Spleen (tissue), 11 donors: ENCODE data around the gene FHIT. TPM values are rescaled to one million over a fixed set of nuclear protein-coding genes. Genes with fewer than 3 reads are reported as not detected.

Experiments
- DNase-seq: peaks from one replicate; pipeline ENCODE4 v3.0.0-alpha.2; 2020
- H3K27ac ChIP-seq, 8 donors: fragments of 200-600 bp; sonication (generic) in 7 of 8; 1 replicate in 4 of 8; 2 replicates in 4 of 8; pipeline versions ENCODE4 v1.5.0 to v1.8.0; 2016 to 2021; ENCODE audit warnings: inconsistent platforms in 4 of 8, mild to moderate bottlenecking in 4 of 8, moderate library complexity in 1 of 8
- H3K27me3 ChIP-seq, 7 donors: fragments of 200-600 bp; sonication (generic) in 6 of 7; replicated peaks in 1 of 7; 1 replicate in 4 of 7; 2 replicates in 3 of 7; pipeline versions ENCODE4 v1.5.0 to v1.8.0; 2016 to 2021; ENCODE audit warnings: inconsistent platforms in 3 of 7, mild to moderate bottlenecking in 1 of 7
- H3K36me3 ChIP-seq, 6 donors: fragments of 200-600 bp; sonication (generic) in 5 of 6; 1 replicate in 4 of 6; 2 replicates in 2 of 6; pipeline versions ENCODE4 v1.5.0 to v1.8.0; 2016 to 2021; ENCODE audit warnings: inconsistent platforms in 2 of 6
- H3K4me1 ChIP-seq, 6 donors: fragments of 200-600 bp; sonication (generic) in 5 of 6; 1 replicate in 3 of 6; 2 replicates in 3 of 6; pipeline versions ENCODE4 v1.5.0 to v1.8.0; 2016 to 2021; ENCODE audit warnings: inconsistent platforms in 3 of 6
- H3K4me3 ChIP-seq, 8 donors: fragments of 200-600 bp; sonication (generic) in 7 of 8; 1 replicate in 4 of 8; 2 replicates in 4 of 8; pipeline versions ENCODE4 v1.5.0 to v1.8.0; 2016 to 2021; ENCODE audit warnings: inconsistent platforms in 4 of 8, mild to moderate bottlenecking in 4 of 8, moderate library complexity in 2 of 8
- H3K9me3 ChIP-seq, 8 donors: fragments of 200-600 bp; sonication (generic) in 7 of 8; 1 replicate in 4 of 8; 2 replicates in 4 of 8; pipeline versions ENCODE4 v1.5.0 to v1.8.0; 2016 to 2021; ENCODE audit warnings: inconsistent platforms in 4 of 8
- CTCF ChIP-seq, 11 experiments: fragments of 200-600 bp in 7 of 11; fragments of 450-650 bp in 4 of 11; sonication (generic) in 4 of 11; IDR thresholded peaks in 8 of 11; conservative IDR thresholded peaks in 3 of 11; 1 replicate in 7 of 11; 2 replicates in 4 of 11; pipeline versions ENCODE4 v1.4.0 to v1.8.0; 2016 to 2021; ENCODE audit warnings: antibody characterized with exemption in 11 of 11, inconsistent platforms in 4 of 11, mild to moderate bottlenecking in 1 of 11
- POLR2A ChIP-seq, 3 donors: fragments of 450-650 bp; IDR thresholded peaks; one replicate each; pipeline ENCODE4 v1.5.1; 2017; ENCODE audit warnings: antibody characterized with exemption in 3 of 3, mild to moderate bottlenecking in 1 of 3
- POLR2AphosphoS5 ChIP-seq, 3 donors: sonication (generic); formaldehyde crosslinking; IDR thresholded peaks; one replicate each; pipeline ENCODE4 v1.5.1; 2017; ENCODE audit warnings: antibody characterized with exemption in 3 of 3
- WGBS, 5 donors: extraction: QIAGEN DNeasy Blood & Tissue Kit in 3 of 5; methylation state at CpG; one replicate each; pipeline versions ENCODE4 v1.1.5 to v1.1.7; 2013 to 2018; 5-methylcytosine and 5-hydroxymethylcytosine counted together
- intact Hi-C: fragments of 100-400 bp; cut with DNase I; formaldehyde crosslinking; loops from one replicate; pipeline ENCODE4 v1.15.0; 2023; ENCODE audit warnings: low total_unique reads
- polyA plus RNA-seq, 3 donors: library from polyadenylated mRNA; stranded (reverse); fragments of 200-250 nt; gene quantifications; one replicate each; pipeline ENCODE4 v1.2.1, GENCODE V29; 2013
- total RNA-seq, 7 donors: library from RNA; depleted of rRNA in 3 of 7; stranded (reverse); fragments of >200 nt in 3 of 7; fragmentation: NEBNext Ultra II Directional in 4 of 7; extraction: Animal tissue kit (Norgen Biotek cat#: 25700) in 4 of 7; gene quantifications; one replicate each; pipeline versions ENCODE4 v1.1.0 to v1.2.1, GENCODE V29; 2016 to 2021
- donor health status: healthy with polysubstance abuse.
- donor health status: DM: no; HTN: no; CAD: no; lungs with moderate emphysema.
- donor health status: DM: no; HTN: no; CAD: no.
- donor health status: Bipolar disorder and iron deficiency.
- donor health status: healthy.
- donor health status: DM: no; HTN: no; CAD: no.
- donor health status: DM: yes; HTN: yes; CAD: no.

Gene FHIT
- total and polyA plus RNA-seq, 10 donors = 4.1 to 23.1 (median 12.2) TPM

DNA sequence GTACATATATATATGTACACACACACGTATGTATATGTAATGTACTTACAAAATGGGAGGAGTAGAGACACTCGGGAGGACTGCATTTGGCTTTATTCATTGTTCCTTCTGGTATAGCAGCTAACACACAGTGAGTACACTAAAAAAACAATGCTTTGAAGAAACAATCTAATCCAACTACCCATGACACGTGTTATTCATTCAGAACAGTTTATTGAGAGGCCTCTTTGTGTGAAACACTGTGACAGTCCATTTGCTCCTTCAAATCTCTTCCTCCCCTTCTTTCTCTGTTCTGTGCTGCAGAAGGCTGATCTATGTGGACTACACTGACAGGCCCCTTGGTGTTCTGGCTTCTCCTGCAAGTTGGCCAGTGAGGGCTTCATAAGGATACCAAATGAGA is 1125.6 kb downstream of the FHIT start:
- WGBS, 5 donors = 82 to 98% (median 87%) methylated on average over 3 of the region's 3 CpGs
- no peaks in the 10 kb centered on the region for H3K36me3 ChIP-seq
- TF ChIP-seq POLR2AphosphoS5 (IDR thresholded peaks at IDR 0.05) (no peak), CTCF (IDR thresholded peaks at IDR 0.05 in 8 of 11, conservative IDR thresholded peaks at IDR 0.05 in 3 of 11) (no peak), POLR2A (IDR thresholded peaks at IDR 0.05) (no peak)
- H3K27me3 ChIP-seq = no peaks in the 10 kb centered on the region
- H3K4me3 ChIP-seq = no peak overlapping the region
- intact Hi-C loops = no loop called here
- H3K4me1 ChIP-seq = no peaks in the 10 kb centered on the region
- DNase-seq = no peak
- no peak overlapping the region for H3K27ac ChIP-seq
- H3K9me3 ChIP-seq = no peaks in the 10 kb centered on the region

DNA sequence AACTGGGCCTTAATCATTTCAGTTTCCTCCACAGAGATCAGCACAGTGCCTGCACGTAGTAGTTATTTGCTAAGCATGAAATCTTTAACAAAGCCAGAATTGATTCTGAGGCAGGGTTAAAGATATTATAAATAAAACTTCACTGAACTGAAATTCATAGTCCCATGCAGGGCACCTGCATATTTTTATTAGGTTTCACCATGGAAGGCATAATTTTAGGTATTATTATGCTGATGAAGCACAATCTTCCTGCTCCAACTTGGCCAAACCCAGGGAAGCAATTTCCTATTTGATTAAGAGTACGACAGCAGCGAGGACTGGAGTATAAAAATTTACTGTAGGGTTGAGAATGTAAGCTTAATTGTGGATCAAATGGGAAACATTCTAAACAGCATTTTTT is 1131.0 kb downstream of the FHIT start:
- H3K4me1 ChIP-seq = no peaks in the 10 kb centered on the region
- H3K36me3 ChIP-seq = no peaks in the 10 kb centered on the region
- TF ChIP-seq POLR2A (IDR thresholded peaks at IDR 0.05) (no peak), POLR2AphosphoS5 (IDR thresholded peaks at IDR 0.05) (no peak), CTCF (IDR thresholded peaks at IDR 0.05 in 8 of 11, conservative IDR thresholded peaks at IDR 0.05 in 3 of 11) (no peak)
- H3K27me3 ChIP-seq = no peaks in the 10 kb centered on the region
- WGBS, 5 donors = 84 to 92% (median 88%) methylated on average over 3 of the region's 3 CpGs
- no peak overlapping the region for H3K4me3 ChIP-seq
- no peak overlapping the region for H3K27ac ChIP-seq
- no peaks in the 10 kb centered on the region for H3K9me3 ChIP-seq
- no peak for DNase-seq
- intact Hi-C loops = no loop called here

- H3K9me3 ChIP-seq = no peaks in the 10 kb centered on the region
- H3K27ac ChIP-seq = no peak overlapping the region
- WGBS, 5 donors = 87 to 94% (median 90%) methylated on average over 1 of the region's 1 CpG
- intact Hi-C loops = no loop called here
- no peaks in the 10 kb centered on the region for H3K36me3 ChIP-seq
- DNase-seq = no peak
- no peak for TF ChIP-seq CTCF (IDR thresholded peaks at IDR 0.05 in 8 of 11, conservative IDR thresholded peaks at IDR 0.05 in 3 of 11)
- TF ChIP-seq POLR2A (IDR thresholded peaks at IDR 0.05) = no peak
- TF ChIP-seq POLR2AphosphoS5 (IDR thresholded peaks at IDR 0.05) = no peak
- H3K4me3 ChIP-seq = no peak overlapping the region
- no peaks in the 10 kb centered on the region for H3K27me3 ChIP-seq
- H3K4me1 ChIP-seq = no peaks in the 10 kb centered on the region
Measured at GRCh38 chr3:60114191-60114590, 1137.1 kb downstream of the FHIT start.

DNA sequence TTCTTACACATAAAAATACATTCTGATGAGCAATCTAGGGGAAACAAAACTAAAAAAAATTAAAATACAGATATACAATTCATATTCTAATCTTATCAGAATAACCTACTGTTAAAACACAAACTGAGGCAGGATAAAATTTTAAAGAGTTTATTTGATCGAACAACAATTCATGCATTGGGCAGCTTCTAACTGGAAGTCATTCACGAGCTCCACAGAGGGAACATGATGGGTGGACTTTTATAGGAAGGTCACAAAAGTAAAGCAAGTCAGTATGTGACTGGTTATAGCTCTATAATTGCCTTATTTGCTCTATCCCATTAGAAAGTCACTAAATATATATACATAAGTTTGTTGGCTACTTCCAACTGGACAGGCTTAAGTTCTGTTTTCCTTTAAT is 1144.0 kb downstream of the FHIT start:
- WGBS, 5 donors = 88 to 93% (median 89%) methylated on average over 2 of the region's 2 CpGs
- H3K27ac ChIP-seq = no peak overlapping the region
- H3K4me1 ChIP-seq = peaks cover 0 to 4% (median 0%) of the 10 kb centered on the region in 6 donors
- H3K36me3 ChIP-seq = no peaks in the 10 kb centered on the region
- intact Hi-C loops = no loop called here
- no peak for DNase-seq
- no peak overlapping the region for H3K4me3 ChIP-seq
- no peaks in the 10 kb centered on the region for H3K27me3 ChIP-seq
- H3K9me3 ChIP-seq = no peaks in the 10 kb centered on the region
- TF ChIP-seq POLR2A (IDR thresholded peaks at IDR 0.05) (no peak), POLR2AphosphoS5 (IDR thresholded peaks at IDR 0.05) (no peak), CTCF (IDR thresholded peaks at IDR 0.05 in 8 of 11, conservative IDR thresholded peaks at IDR 0.05 in 3 of 11) (no peak)
